Measurements from ENCODE around the gene YIF1A.

DNA sequence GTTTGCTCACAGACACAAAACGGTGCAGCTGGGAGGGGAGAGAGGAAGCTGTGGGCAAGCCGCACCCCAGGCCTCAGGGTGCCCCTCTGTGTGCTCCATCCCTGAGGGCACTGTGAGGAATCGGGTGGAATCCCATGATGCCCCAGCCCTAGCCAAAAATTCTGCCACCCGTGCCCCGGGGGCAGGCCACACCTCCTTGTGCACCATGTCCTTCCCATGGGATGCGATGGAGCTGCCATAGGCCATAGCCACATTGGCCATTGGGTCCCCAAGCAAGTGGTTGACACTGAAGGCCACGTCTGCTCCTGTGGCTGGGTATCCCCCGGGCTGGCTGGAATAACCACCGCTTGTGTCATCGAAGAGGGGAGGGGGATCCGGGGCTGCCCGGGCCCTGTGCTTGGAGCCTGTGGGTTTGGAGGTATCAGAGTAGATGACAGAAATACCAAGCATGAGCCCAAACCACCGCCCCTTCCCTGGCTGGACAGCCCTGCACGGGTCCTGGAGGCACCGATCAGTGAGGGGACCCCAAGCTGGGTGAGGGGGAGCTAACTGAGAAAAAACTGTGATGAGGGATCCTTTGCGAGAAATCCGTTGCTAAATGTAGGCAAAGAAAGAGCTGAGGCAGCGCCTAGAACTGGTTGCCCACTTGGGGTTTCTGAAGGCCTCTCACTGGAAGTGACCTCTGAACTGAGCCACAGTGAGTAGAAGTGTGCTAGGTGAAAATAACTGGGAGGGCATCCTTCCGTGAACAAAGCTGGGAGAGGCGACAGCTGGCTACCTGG, 863 bp downstream of the YIF1A start:
- TF ChIP-seq POLR2A (IDR thresholded peaks at IDR 0.05), result no peak
- TF ChIP-seq CTCF (IDR thresholded peaks at IDR 0.05), result no peak

Data from lower leg skin (tissue), 3 donors.